ENCODE results near the gene POLR2C. TPM values are rescaled to one million over a fixed set of nuclear protein-coding genes. Genes with fewer than 3 reads are reported as not detected.

The POLR2C gene
- total and polyA plus RNA-seq, 2 of the 13 experiments (the other 11 are each of a cell fraction or from before 2014, with no cell fraction given), result 104 to 216 TPM

DNA sequence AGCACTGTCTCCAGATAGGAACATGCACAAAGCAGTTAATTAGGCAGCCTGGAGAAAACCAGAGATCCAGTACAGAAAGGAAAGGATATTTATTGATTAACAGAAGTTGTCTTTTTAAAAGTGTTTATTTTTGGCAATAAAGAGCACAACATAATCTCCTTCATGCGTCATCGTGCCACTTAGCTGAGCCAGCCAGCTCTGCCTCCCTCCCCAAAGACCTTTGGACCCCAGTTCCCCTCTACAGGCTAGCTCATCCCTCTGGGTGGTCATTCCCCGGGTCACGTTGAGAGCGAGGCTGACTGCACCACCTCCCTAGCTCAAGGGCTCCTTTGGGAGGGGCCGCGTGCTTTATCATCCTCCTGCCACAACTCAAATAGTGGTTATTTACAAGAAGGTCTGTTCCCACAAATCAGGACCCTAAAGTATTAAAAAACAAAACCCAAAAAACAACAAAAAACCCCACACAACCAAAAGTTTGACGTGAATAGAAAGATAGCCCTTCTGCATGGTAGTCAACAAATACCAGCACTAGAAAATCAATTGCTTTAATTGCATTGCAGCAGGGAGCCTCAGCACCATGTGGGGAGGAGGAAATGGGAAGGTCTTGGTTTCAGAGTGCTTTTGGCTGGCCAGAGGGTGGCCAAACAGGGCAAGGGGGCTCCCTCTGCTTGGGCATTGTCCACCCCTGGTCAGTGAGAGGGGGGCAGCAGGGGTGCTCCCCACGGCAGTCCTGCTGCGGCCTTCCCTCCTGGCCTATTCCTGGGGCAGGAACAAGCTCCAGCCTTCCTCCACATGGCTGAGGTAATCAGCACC is 9.6 kb downstream of the POLR2C start (continued):
- no peak for TF ChIP-seq ZNF260 (CRISPR knock-in tag; IDR thresholded peaks at IDR 0.05; ENCODE audit: borderline replicate concordance, low read depth)
- TF ChIP-seq CREB1 (IDR thresholded peaks at IDR 0.05), result peak; percentile 72
- peak; percentile 84 for TF ChIP-seq CREB1 (CRISPR knock-in tag; IDR thresholded peaks at IDR 0.05)
- TF ChIP-seq MYC (CRISPR knock-in tag; IDR thresholded peaks at IDR 0.05; ENCODE audit: borderline replicate concordance), result peak; percentile 70; the same call in 1 of the 2 replicates
- 0 out of 2 replicates have a peak, but pooled peaks have one; percentile 20 for TF ChIP-seq ZFX (CRISPR knock-in tag; IDR thresholded peaks at IDR 0.05; ENCODE audit: low read depth)
- TF ChIP-seq NCOA2 (CRISPR knock-in tag; IDR thresholded peaks at IDR 0.05), result peak; percentile 52
- no peak for TF ChIP-seq SYNCRIP (IDR thresholded peaks at IDR 0.05; ENCODE audit: insufficient read depth, low read depth, low read length)
- TF ChIP-seq MAFG (CRISPR knock-in tag; IDR thresholded peaks at IDR 0.05), result no peak
- no peak for TF ChIP-seq ZMYM2 (CRISPR knock-in tag; IDR thresholded peaks at IDR 0.05)
- TF ChIP-seq TAF1 (CRISPR knock-in tag; IDR thresholded peaks at IDR 0.05), result peak; percentile 31; the same call in 1 of the 2 replicates
- TF ChIP-seq EP300 (IDR thresholded peaks at IDR 0.05; ENCODE audit: low read depth in 2 of 2, low read length in 2 of 2), result peak in 1 of 2 experiments; percentile 78; a peak in 2 of 4 replicates
- TF ChIP-seq EP300 (CRISPR knock-in tag; IDR thresholded peaks at IDR 0.05; ENCODE audit: borderline replicate concordance), result no peak
- TF ChIP-seq ELF3 (CRISPR knock-in tag; IDR thresholded peaks at IDR 0.05), result peak; percentile 58
- no peak for TF ChIP-seq ZNF678 (CRISPR knock-in tag; IDR thresholded peaks at IDR 0.05)
- TF ChIP-seq ZNF280D (CRISPR knock-in tag; IDR thresholded peaks at IDR 0.05), result no peak
- 0 out of 2 replicates have a peak, but pooled peaks have one; percentile 60 for TF ChIP-seq NFIC (IDR thresholded peaks at IDR 0.05; ENCODE audit: low read length)
- peak; percentile 87 for TF ChIP-seq KDM2A (CRISPR knock-in tag; IDR thresholded peaks at IDR 0.05; ENCODE audit: borderline replicate concordance, low read depth)
- TF ChIP-seq GATAD2A (CRISPR knock-in tag; IDR thresholded peaks at IDR 0.05), result peak; percentile 93
- TF ChIP-seq ZNF460 (CRISPR knock-in tag; IDR thresholded peaks at IDR 0.05; ENCODE audit: borderline replicate concordance), result no peak
- peak; percentile 33; the same call in 1 of the 2 replicates for TF ChIP-seq HMGXB3 (CRISPR knock-in tag; IDR thresholded peaks at IDR 0.05; ENCODE audit: borderline replicate concordance)
- TF ChIP-seq ZNF605 (CRISPR knock-in tag; IDR thresholded peaks at IDR 0.05), result peak; percentile 46; the same call in 1 of the 2 replicates
- TF ChIP-seq NR2C2 (CRISPR knock-in tag; IDR thresholded peaks at IDR 0.05; ENCODE audit: borderline replicate concordance), result peak; percentile 32; the same call in 1 of the 2 replicates
- peak; percentile 78 for TF ChIP-seq ZNF644 (CRISPR knock-in tag; IDR thresholded peaks at IDR 0.05; ENCODE audit: low read depth)
- TF ChIP-seq ZNF225 (CRISPR knock-in tag; IDR thresholded peaks at IDR 0.05), result peak; percentile 41; the same call in 1 of the 2 replicates
